Lower lobe of right lung (tissue), 2 donors: Measurements from ENCODE around the gene NFATC2. TPM values are rescaled to one million over a fixed set of nuclear protein-coding genes. Genes with fewer than 3 reads are reported as not detected.
"Not testable (repeated sequence)": the region's sequence is repeated elsewhere in the genome, so short reads cannot be mapped to it uniquely, and the experiment has no call there.

Source experiments
- ATAC-seq, 2 donors: fragments of 200-7000 bp; cut with Tn5 transposase; one replicate each; pipeline ENCODE4 v1.9.1; 2020 to 2022; ENCODE audit warnings: mild to moderate bottlenecking in 2 of 2, moderate library complexity in 2 of 2
- DNase-seq: peaks from one replicate; pipeline ENCODE4 v3.0.0-alpha.2; 2020
- H3K27ac ChIP-seq: fragments of 200-600 bp; one replicate; pipeline ENCODE4 v1.8.0; 2022
- H3K27me3 ChIP-seq: fragments of 200-600 bp; one replicate; pipeline ENCODE4 v1.8.0; 2022; ENCODE audit warnings: low read depth
- H3K36me3 ChIP-seq: fragments of 200-600 bp; one replicate; pipeline ENCODE4 v1.8.0; 2022; ENCODE audit warnings: mild to moderate bottlenecking
- H3K4me1 ChIP-seq: fragments of 200-600 bp; one replicate; pipeline ENCODE4 v1.8.0; 2022
- H3K4me3 ChIP-seq: fragments of 200-600 bp; one replicate; pipeline ENCODE4 v1.8.0; 2022; ENCODE audit warnings: mild to moderate bottlenecking
- H3K9me3 ChIP-seq: fragments of 200-600 bp; one replicate; pipeline ENCODE4 v1.8.0; 2022
- intact Hi-C: fragments of 100-400 bp; cut with DNase I; formaldehyde crosslinking; loops from one replicate; pipeline ENCODE4 v1.11.0; 2022
- total RNA-seq: library from RNA; stranded (reverse); fragmentation: NEBNext Ultra II Directional; extraction: Animal tissue kit (Norgen Biotek cat#: 25700); gene quantifications from one replicate; pipeline ENCODE4 v1.2.1, GENCODE V29; 2021
- TF ChIP-seq, protein P1 (sequence below): fragments of 200-600 bp; IDR thresholded peaks from one replicate; pipeline ENCODE4 v1.8.0; 2022; ENCODE audit warnings: antibody characterized with exemption, mild to moderate bottlenecking
- donor health status: DM: no; HTN: yes; CAD: no; lungs with severe emphysema.

NFATC2 gene
- total RNA-seq, 1 donor from 2014 or later: 6.6 TPM

DNA sequence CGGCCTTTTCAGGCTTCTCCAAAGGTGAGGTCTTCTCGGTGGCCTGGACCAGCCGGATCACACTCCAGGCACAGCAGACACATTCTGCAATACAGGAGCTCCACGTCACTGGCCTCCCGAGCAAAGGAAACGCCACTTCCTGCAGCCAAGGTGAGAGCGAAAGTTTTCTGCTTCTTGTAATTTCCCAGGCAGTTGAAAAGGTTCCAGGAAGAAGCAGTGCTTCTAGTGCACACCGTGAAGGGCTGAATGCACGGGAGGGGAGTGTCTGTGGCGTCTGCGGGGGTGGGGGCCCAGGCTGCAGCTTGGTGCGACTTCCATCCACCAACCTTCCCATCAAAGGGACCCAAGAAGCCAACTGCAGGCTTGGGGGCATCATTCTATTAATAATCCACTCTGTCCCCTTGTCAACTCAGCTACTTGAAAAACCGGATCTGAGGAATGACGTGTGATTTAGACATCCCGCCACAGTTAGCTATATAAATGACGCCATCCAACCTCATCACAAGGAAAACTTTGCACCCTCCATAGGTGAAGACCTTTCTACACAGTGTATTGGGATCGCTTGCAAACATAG, 61.1 kb downstream of the NFATC2 start:
- Histone ChIP-seq H3K27me3 (no peaks in the 10 kb centered on the region), H3K4me1 (no peaks in the 10 kb centered on the region), H3K27ac (no peak overlapping the region), H3K4me3 (no peak overlapping the region), H3K36me3 (no peaks in the 10 kb centered on the region), H3K9me3 (no peaks in the 10 kb centered on the region)
- DNase-seq: no peak
- intact Hi-C loops: no loop called here
- peak; percentile 24 to 62 for ATAC-seq
- TF ChIP-seq, protein P1, sequence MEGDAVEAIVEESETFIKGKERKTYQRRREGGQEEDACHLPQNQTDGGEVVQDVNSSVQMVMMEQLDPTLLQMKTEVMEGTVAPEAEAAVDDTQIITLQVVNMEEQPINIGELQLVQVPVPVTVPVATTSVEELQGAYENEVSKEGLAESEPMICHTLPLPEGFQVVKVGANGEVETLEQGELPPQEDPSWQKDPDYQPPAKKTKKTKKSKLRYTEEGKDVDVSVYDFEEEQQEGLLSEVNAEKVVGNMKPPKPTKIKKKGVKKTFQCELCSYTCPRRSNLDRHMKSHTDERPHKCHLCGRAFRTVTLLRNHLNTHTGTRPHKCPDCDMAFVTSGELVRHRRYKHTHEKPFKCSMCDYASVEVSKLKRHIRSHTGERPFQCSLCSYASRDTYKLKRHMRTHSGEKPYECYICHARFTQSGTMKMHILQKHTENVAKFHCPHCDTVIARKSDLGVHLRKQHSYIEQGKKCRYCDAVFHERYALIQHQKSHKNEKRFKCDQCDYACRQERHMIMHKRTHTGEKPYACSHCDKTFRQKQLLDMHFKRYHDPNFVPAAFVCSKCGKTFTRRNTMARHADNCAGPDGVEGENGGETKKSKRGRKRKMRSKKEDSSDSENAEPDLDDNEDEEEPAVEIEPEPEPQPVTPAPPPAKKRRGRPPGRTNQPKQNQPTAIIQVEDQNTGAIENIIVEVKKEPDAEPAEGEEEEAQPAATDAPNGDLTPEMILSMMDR: no peak

DNA sequence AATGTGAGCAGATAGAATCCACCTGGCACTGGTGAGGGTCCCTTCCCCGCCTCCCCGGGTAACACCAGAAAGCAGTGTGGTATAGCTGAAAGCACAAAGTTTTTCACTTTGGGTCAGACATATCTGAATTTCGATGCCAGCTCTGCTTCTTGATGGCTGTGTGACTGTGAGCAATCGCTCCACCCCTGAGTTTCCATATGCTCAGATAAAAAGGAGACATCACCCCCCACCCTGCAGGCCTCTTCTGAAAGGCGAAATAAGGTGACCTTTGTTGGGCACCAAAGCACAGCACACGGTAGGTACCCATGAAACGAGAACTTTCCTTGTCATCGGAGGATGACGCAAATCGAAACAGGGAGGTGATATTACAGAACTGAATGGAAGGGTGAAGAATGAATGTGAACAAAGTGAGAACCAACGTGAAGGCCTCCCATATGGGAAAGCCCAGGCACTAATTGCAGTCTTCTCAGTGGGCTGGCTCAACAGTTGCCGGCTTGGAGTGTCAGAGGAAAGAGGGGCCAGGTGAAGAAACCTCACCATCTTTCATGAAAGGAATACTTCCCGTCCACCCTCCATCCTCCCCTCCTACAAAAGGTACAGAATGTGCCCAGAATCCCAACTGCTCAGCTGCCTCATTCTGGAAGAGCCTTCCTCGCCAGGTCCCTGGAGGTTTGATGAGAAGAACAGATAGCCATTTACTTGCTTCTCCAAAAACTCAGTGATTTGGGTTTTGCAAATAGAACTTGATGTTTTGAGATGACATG, 61.8 kb downstream of the NFATC2 start:
- intact Hi-C loops: no loop called here
- ATAC-seq (no peak), DNase-seq (no peak)
- no peaks in the 10 kb centered on the region for H3K4me1 ChIP-seq
- H3K27me3 ChIP-seq: no peaks in the 10 kb centered on the region
- no peak overlapping the region for H3K4me3 ChIP-seq
- no peaks in the 10 kb centered on the region for H3K9me3 ChIP-seq
- no peaks in the 10 kb centered on the region for H3K36me3 ChIP-seq
- H3K27ac ChIP-seq: no peak overlapping the region
- TF ChIP-seq, protein P1: no peak

DNA sequence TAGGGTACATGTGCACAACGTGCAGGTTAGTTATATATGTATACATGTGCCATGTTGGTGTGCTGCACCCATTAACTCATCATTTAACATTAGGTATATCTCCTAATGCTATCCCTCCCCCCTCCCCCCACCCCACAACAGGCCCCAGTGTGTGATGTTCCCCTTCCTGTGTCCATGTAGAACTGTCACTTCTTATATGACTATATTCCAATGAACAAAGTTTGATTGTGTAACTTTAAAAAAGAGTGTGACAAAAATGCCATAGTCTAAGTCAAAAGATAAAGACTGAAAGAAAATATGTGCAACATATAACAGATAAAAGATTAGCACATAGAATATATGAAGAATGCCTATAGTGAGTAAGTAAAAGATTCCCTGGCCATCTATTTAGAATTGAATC, 66.4 kb downstream of the NFATC2 start:
- DNase-seq, intact Hi-C loops, H3K27me3 ChIP-seq, ATAC-seq, H3K4me3 ChIP-seq, H3K9me3 ChIP-seq, H3K4me1 ChIP-seq, H3K27ac ChIP-seq: not testable (repeated sequence)
- peaks cover 11% of the 10 kb centered on the region for H3K36me3 ChIP-seq

DNA sequence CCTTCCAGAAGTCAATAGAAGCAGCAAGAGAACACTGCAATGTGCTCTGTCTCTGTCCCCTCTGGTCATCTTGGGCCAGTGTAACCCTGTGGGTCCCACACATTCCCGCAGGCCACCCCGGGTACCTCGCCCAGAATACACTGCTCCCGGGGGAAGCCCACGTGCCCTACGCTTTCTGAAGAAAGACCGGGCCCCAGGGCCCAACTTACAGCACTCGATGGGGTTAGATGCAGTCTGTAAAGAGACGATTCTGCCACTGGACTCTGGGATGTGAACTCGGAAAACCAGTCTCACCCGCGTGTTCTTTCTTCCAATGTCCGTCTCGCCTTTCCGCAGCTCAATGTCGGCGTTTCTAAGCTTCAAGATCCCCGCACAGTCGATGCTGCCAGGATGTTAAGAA, 68.7 kb downstream of the NFATC2 start:
- intact Hi-C loops: no loop called here
- DNase-seq: no peak
- no peaks in the 10 kb centered on the region for H3K27me3 ChIP-seq

DNA sequence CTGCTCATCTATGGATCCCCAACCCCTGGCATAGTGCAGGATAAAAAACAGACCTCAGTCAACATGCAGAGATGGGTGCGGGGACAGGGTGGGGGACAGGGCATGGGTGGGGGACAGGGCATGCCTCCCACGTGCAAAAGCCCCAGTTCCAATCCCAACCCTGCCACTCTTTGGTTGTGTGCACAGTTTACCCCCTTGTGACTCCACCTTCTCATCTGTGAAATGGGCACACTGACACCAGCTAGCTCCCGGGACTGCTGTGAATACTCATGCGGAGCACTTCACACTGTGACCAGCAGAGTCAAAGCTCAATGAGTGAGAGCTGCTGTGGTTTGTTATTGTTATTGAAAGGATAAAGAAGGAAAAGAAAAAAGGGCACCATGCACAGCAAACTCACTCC, 69.3 kb downstream of the NFATC2 start:
- Histone ChIP-seq H3K36me3 (peaks cover 19% of the 10 kb centered on the region), H3K4me3 (no peak overlapping the region), H3K27me3 (no peaks in the 10 kb centered on the region), H3K9me3 (no peaks in the 10 kb centered on the region), H3K27ac (no peak overlapping the region), H3K4me1 (no peaks in the 10 kb centered on the region)
- no peak for ATAC-seq
- TF ChIP-seq, protein P1: no peak
- no peak for DNase-seq
- intact Hi-C loops: no loop called here

More for the DNA sequence above, 68.7 kb downstream of the NFATC2 start:
- Histone ChIP-seq H3K4me3 (no peak overlapping the region), H3K4me1 (no peaks in the 10 kb centered on the region), H3K27ac (no peak overlapping the region), H3K9me3 (no peaks in the 10 kb centered on the region), H3K36me3 (peaks cover 19% of the 10 kb centered on the region)
- no peak for ATAC-seq
- TF ChIP-seq, protein P1: no peak

DNA sequence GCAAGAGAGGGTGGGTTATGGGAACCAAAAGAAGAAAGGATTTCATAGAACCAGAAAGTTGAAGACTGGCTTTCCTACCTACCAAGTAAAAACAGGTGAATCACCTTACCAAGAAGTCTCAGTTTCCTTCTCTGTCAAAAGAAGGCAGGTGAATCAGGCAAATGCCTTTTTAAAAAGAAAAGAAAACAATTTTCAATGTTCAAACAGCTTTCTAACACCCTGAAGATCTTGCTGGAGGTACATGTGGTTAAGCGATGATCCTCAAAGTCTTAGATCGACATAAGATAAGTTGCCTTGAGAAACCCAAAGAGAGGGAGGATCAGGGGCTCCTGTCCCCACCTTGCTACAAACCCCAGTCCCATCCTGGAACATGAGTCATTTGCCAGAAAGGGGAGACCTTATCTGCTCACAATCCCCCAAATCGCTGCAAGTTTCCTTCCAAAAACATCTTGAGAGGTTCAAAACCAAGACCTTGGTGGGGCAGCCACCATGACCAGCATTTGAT, 71.6 kb downstream of the NFATC2 start:
- ATAC-seq: no peak
- intact Hi-C loops: no loop called here
- Histone ChIP-seq H3K36me3 (peaks cover 19% of the 10 kb centered on the region), H3K27me3 (no peaks in the 10 kb centered on the region), H3K4me3 (no peak overlapping the region), H3K9me3 (no peaks in the 10 kb centered on the region), H3K27ac (no peak overlapping the region), H3K4me1 (no peaks in the 10 kb centered on the region)
- TF ChIP-seq, protein P1: no peak
- DNase-seq: no peak
